ENCODE measurements around the gene RIPPLY3. TPM values are rescaled to one million over a fixed set of nuclear protein-coding genes. Genes with fewer than 3 reads are reported as not detected.

Gene RIPPLY3
- total and polyA plus RNA-seq, 2 donors (not counting 3 experiments of a cell fraction or from before 2014, with no cell fraction given): 0.03 TPM; not detected in 1

DNA sequence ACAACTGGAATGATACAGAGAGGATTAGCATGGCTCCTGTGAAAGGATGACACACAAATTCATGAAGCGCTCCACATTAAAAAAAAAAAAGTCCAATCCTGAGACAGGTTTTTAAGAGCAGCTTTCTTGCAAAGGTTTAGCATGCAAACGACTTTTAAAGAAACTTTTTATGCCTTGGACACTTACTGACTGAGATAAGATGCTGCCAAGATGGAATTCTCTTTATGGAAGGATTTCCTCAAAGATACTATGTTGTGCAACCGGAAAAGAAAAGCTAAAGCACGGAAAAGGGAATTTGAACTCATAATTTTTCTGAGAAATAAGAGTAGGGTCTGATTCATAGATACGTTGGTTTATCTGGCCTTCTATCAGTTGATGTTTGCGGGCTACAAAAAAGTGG lies 39.1 kb downstream of the RIPPLY3 start:
- H3K27me3 ChIP-seq (ENCODE audit: control insufficient read depth in 2 of 2, insufficient read depth in 2 of 2, low read length in 2 of 2): peaks cover 2 to 3% of the 10 kb centered on the region in 2 experiments
- DNase-seq (ENCODE audit: low read depth, low spot score) (no peak), FAIRE-seq (no peak)
- no peak for TF ChIP-seq POLR2A (IDR thresholded peaks at IDR 0.05; ENCODE audit: low read depth, low read length)
- TF ChIP-seq GATA2 (IDR thresholded peaks at IDR 0.05; ENCODE audit: insufficient read depth, insufficient read length, low read depth, low read length): no peak
- no peak for TF ChIP-seq FOS (IDR thresholded peaks at IDR 0.05; ENCODE audit: borderline replicate concordance, insufficient read depth, low read length)
- TF ChIP-seq, protein P1, sequence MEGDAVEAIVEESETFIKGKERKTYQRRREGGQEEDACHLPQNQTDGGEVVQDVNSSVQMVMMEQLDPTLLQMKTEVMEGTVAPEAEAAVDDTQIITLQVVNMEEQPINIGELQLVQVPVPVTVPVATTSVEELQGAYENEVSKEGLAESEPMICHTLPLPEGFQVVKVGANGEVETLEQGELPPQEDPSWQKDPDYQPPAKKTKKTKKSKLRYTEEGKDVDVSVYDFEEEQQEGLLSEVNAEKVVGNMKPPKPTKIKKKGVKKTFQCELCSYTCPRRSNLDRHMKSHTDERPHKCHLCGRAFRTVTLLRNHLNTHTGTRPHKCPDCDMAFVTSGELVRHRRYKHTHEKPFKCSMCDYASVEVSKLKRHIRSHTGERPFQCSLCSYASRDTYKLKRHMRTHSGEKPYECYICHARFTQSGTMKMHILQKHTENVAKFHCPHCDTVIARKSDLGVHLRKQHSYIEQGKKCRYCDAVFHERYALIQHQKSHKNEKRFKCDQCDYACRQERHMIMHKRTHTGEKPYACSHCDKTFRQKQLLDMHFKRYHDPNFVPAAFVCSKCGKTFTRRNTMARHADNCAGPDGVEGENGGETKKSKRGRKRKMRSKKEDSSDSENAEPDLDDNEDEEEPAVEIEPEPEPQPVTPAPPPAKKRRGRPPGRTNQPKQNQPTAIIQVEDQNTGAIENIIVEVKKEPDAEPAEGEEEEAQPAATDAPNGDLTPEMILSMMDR (IDR thresholded peaks at IDR 0.05; ENCODE audit: extremely low read depth in 1 of 2, insufficient read depth in 1 of 2, low read depth in 1 of 2, low read length in 2 of 2): no peak
- TF ChIP-seq MYC (IDR thresholded peaks at IDR 0.05; ENCODE audit: low read depth, low read length): no peak
- TF ChIP-seq, protein P2, sequence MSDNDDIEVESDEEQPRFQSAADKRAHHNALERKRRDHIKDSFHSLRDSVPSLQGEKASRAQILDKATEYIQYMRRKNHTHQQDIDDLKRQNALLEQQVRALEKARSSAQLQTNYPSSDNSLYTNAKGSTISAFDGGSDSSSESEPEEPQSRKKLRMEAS (IDR thresholded peaks at IDR 0.05; ENCODE audit: insufficient read depth, insufficient read length): no peak
- no peak for TF ChIP-seq JUN (IDR thresholded peaks at IDR 0.05; ENCODE audit: borderline replicate concordance, insufficient read depth, insufficient read length, low read depth)
- no peak for TF ChIP-seq POLR2AphosphoS5 (IDR thresholded peaks at IDR 0.05; ENCODE audit: insufficient read depth, low read depth, low read length)
- no peak for TF ChIP-seq EZH2 (IDR thresholded peaks at IDR 0.05; ENCODE audit: borderline replicate concordance, low read depth, low read length, severe bottlenecking)
- ChIA-PET POLR2A (interaction anchor here (0.7 kb wide), 1 partner anchor 23 kb away, joined by 3 read pairs; no protein-coding TSS in a partner anchor), CTCF (interaction anchor here (0.9 kb wide), 1 partner anchor 24 kb away, joined by 3 read pairs; no protein-coding TSS in a partner anchor)
- H4K20me1 ChIP-seq (replicated peaks; ENCODE audit: control insufficient read depth, extremely low read depth, insufficient read depth, low read length): no peaks in the 10 kb centered on the region
- no peak overlapping the region for H3K27ac ChIP-seq (ENCODE audit: insufficient read depth, low read depth, low read length)
- dilution Hi-C loops (cut with MboI; ENCODE audit: extremely low pct_ligation_motif_present, low sequenced_read_pairs) (no loop called here), intact Hi-C loops (cut with micrococcal nuclease) (no loop called here)
- no peak overlapping the region for H3K4me2 ChIP-seq (ENCODE audit: insufficient read depth, low read length)
- H3K36me3 ChIP-seq (ENCODE audit: control insufficient read depth in 2 of 2, extremely low read depth in 1 of 2, insufficient read depth in 2 of 2, low read length in 2 of 2): no peaks in the 10 kb centered on the region
- no peaks in the 10 kb centered on the region for H3K9me1 ChIP-seq (replicated peaks; ENCODE audit: control insufficient read depth, extremely low read depth, insufficient read depth, low read length)
- H3K79me2 ChIP-seq (ENCODE audit: control insufficient read depth, insufficient read depth, low read length): no peaks in the 10 kb centered on the region
- no peaks in the 10 kb centered on the region for H3K4me1 ChIP-seq (ENCODE audit: control insufficient read depth, extremely low read depth, insufficient read depth, low read length)
- H3K9me3 ChIP-seq (replicated peaks; ENCODE audit: control insufficient read depth, insufficient read depth, low read length): no peaks in the 10 kb centered on the region
- no TSS peak for BruUV-seq (replicated peaks)
- no peak overlapping the region for H3K9ac ChIP-seq (replicated peaks; ENCODE audit: extremely low read depth, insufficient read depth, low read length)
- no peak overlapping the region for H3K4me3 ChIP-seq (replicated peaks in 1 of 3; ENCODE audit: insufficient read depth in 1 of 3, low read depth in 1 of 3, low read length in 3 of 3)
- H2AFZ ChIP-seq (ENCODE audit: low read depth, low read length): no peak overlapping the region
